ENCODE data around the gene GPS1.

The GPS1 gene

DNA sequence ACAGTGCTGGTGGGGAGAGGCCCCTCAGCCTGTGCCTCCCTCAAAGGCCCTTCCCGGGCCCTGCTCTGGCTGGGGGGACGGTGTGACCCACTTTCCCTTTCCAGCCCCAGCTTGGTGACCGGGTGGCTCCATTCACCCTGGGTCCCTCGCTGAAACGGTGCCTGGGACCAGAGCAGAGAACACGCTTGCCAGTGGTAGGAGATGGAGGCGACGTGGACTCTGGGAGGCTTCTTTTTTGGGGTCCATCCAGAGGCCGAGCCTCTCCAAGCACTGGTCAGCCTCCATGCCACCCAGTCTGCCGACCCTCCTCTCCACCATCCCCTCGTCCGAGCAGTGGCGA is 36.8 kb upstream of the GPS1 start:
- DNase-seq (ENCODE audit: low read depth), result no peak

DNA sequence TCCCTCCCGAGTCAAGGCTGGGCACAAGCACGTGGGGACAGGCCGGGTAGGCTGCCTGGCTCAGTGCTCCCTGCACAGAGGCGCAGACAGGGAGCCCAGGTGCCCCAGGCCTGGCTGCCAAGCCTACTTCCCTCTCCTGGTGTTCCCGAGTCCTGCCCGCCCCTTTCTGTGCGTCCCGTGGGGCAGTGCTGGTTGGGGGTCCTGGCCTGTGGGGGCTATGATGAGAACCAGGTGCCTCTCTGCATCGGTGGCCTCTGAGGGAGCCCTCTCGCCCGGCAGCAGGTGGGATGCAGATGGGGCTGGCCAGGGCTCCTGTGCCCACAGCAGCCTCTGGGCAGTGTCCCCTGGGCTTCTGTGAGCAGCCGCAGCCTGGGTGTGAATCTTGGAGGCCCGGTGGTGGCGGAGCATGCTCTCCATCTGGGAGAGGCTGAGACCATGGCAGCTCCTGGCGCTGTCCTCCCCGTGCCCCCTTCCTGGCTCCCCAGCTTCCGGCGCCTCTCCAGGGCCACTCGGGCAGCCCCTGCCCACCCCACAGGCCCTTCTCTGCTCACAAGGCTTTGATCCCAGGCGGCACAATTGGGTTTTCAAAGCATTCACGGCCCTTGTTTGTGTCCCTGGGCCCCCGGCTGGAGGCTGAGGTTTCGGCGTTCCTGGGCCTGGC is 36.3 kb upstream of the GPS1 start:
- no peak for DNase-seq (ENCODE audit: low read depth)

DNA sequence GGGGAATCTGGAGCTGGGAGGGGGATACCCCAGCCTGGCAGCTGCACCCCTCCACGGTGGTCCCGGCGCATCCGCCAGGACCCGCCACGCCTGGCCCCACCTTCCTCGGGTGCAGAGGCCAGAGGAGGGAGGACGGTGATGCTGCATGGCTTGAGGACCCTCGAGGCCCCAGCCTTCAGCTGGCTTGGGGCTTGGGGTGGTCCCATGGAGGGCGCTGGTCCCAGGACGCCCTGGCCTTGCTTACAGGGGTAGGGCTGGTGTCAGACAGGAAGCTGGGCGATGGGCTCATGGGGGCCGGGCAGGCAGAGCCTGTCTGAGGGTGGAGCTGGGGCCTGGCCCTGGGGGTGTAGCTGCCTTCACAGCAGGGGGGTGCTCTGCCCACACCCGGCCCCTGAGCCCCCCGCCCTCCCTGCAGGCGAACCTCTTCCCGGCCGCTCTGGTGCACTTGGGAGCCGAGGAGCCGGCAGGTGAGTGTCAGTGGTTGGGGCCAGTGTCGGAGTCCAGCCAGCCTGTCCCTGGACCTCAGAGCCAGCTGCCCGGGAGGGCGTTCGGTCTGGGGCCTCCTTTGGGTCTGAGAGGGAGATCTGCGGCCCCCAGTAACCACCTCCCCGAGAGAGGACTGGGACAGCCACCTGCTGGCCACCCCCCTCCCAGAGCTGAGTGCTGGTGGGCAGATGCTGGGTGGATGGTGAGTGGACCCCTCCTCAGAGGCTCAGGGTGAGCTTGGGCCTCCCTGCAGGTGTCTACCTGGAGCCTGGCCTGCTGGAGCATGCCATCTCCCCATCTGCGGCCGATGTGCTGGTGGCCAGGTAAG is 35.4 kb upstream of the GPS1 start:
- no peak for DNase-seq (ENCODE audit: low read depth)

DNA sequence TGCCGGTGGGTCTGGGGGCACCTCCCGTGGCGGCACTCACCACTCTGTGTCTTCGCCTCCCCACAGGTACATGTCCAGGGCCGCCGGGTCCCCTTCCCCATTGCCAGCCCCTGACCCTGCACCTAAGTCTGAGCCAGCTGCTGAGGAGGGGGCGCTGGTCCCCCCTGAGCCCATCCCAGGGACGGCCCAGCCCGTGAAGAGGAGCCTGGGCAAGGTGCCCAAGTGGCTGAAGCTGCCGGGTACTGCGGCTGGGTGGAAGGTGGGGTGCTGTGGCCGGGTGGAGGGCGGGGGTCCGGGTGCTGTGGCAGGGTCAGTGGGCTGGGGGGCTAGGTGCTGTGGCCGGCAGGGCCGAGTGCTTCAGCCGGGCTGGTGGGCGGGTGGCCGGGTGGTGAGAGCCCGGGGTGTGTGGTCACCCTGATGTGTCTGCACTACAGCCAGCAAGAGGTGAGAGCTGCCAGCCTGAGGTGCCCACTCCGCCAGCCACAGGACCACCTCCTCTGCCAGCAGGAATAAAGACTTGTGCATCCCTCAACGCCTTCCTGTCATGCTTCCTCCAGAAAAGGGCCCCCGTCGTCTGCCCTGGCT is 34.7 kb upstream of the GPS1 start:
- DNase-seq (ENCODE audit: low read depth), result no peak

DNA sequence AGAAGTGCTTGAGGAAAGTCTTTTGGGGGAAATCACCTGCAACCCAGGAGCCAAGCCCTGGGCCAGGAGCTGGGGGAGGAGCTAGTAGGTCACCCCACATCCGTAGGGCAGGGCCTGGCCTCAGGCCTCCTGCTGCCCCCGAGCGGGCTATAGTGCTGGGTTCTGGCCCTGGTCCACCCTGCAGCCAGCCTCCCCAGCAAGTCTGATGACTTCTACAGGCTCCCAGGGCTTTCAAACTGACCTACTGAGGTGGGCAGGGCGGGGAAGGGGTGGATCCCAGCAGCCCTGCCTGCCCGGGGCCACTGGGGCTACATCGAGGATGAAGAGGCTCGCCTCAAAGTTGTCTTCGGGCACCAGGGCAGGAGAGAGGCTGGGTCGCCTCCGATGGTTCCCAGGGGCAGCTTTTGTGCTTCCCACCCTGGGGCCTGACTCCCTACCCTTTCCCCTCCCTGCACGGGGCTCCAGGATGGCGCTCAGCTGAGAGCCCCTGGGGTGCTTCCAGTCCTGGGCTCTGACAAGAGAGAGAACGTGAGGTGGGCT is 34.0 kb upstream of the GPS1 start:
- no peak for DNase-seq (ENCODE audit: low read depth)

DNA sequence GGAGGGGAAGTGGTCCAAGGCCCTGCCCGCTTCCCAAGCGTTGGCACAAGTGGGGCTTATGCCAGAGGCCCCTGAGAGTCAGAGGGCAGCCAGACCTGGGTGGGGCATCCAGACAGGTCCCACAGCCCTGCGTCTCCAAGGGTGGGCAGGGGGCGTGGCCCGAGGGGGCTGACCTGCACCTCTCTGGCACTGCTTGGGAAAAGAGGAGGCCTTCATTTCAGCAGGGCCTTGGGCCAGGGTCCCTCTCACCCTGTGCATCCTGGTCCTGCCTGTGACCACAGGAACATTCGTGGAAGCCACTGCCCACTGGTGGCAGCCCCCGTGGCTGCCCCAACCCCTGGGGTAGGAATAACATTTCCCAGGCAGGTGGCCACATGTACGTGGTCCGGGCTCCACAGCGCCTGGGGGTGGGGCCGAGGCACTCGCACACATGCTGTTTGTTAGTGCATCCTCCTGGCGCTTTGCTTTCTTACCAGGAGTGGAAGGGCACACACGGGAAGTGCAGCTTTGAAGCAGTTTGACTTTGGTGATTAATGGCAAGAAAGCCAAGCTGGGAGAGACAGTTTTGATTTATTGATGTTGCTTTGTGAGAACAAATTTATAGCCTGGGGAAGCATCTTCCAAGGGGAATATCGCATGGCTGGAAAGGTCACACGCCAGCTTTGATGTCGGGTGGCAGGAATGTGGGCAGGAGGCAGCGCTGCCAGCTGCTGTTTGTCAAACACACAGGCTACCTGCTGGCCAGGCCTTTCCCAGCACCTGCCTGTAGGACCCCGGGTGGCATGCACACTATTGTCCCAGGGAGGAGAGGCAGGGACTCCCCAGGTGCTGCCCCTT is 33.3 kb upstream of the GPS1 start:
- DNase-seq (ENCODE audit: low read depth), result no peak

DNA sequence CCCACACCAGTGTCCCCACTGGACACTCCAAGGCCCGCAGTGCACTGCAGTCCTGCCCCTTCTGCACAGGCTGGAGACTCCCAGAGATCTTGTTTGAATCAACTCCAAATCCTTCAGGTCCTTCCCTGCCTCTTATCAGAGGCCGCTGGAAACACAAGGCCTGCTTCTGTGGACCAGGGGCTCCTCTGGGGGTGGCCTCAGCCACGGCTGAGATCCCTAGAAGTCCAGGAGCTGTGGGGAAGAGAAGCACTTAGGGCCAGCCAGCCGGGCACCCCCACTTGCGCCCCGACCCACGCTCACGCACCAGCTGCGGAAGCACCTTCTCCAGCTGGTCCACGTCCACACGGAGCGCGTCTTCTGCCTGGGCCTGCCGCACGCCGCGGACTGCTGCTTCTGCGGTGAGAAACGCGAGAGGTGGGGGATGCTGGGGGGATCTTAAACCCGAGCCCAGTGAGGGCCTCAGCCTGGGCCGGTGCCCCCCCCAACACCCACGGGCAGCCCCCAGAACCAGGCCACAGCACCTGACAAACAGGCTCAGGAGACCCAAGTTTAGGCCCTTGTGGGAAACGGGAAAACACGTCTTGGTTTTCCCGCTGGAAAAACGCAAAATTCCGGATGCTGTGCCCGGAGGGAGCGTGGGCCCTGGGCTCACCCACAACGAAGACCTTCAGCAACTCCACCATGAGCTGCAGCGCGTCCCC is 32.6 kb upstream of the GPS1 start:
- DNase-seq (ENCODE audit: low read depth), result no peak

DNA sequence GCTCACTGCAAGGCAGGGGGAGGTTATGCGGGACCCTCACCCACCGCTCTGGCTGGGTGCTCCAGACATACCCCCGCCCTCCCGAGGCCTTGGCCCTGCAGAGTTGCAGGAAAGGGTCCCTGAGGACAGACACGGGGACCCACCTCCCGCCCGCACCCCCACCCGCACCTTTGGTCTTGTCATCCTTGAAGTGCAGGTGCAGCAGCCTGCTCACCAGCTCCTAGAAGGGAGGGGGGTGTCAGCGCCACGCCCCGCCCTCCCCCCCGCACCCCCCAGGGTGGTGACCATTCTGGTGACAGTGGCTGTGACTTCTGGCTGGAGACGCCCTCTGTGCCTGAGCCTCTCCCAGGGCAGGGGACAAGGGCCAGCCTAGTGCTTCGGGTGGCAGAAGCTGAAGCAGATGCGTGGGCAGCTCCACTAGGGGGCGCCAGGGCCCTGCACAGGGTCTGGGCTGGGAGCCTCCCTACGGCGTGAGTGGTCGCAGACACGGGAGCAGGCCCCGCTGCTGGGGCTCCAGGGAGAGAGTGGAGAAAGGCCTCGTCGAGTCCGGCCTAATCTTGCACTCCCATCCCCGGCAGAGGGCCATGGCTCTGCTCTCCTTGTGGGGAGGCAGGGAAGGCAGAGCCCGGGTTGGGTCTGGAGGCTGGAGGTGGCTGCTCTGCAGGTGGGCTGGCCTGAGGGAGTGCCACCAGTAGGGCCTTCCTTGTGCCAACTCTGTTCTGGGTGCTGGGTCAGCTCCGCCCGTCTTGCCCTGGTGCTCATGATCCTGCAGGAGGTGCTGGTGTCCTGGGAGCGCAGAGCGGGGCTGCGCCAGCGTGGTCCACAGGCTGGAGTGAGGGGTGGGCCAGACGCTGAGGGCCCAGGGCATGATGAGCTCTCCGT is 31.8 kb upstream of the GPS1 start:
- no peak for DNase-seq (ENCODE audit: low read depth)

DNA sequence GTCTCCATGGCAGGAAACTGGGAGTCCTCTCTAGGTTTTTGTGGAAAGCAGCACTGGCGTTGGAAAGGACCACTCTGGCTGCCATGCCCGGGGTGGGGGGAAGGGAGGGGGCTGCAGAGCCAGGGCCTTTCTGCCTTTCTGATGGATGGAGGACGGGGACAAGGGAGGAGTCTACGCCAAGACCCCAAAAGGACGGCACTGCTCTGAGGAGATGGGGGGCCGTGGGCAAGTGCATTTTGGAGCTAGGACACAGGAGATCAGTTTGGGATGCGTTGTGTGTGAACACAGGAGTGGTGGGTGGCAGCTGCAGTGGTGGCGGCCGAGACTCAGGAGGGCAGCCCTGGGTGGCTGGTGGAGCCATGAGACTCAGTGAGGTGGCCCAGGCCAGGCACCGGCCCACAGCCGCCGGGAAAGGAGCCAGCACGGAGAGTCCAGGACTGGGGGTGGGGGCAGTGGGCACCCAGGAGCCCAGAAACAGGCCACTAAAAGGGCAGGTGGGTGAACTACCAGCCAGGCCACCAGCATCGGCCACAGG is 31.1 kb upstream of the GPS1 start:
- DNase-seq (ENCODE audit: low read depth), result no peak

DNA sequence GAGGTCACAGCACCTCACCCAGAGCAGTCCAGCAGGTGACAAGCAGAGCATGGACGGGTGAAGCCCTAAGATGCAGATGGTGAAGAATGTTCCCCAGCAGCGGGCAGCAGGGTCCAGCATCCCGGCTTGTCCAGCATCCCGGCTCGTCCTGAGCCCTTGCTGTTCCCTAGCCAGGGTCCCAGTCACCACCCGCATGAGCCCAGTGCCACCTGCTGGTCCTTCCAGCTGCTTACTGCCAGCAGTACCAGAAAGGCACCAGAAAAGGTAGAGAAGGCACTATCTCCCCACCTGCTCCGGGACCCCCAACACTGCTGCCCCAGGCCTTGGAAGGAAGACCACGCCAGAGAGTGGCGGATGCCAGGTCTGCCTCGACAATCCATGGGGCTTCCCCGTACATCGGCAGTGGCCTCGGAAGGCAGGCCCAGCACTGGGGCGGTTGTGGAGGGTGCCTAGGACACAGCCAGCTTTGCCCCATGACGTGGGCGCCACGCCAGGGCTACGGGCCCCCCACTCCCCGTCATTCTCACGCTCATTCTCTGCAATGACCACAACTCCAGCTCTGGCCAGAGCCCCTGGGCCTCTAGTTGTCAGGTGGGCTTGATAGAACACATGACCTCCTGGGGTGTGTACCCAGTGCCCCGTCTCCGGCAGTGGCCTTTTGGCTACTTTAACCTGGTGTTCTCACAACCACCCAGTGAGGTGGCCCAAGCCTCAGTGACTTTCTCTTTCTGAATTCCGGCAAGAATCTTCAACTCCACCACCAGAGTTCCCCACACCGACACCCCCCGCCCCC is 30.4 kb upstream of the GPS1 start:
- peak; percentile 52 for DNase-seq (ENCODE audit: low read depth)

DNA sequence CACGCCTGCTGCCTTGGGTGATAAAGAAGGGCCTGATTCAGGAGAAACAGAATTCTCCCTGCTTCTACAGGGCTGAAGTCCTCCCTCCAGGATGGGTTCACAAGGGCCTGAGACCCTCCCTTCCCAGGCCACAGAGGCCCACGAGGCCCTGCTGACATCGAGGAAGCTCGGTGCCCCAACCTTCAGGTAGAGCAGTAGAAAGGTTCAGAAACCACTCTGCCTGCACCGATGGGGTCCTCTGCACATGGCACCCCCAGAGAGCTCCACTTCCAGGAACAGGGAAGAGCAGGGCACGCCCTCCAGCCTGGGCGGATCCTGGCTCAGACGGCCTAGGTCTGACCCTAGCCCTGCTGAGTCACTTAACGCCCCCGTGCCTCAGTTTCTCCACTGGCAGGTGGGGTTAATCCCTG is 29.8 kb upstream of the GPS1 start:
- no peak for DNase-seq (ENCODE audit: low read depth)

DNA sequence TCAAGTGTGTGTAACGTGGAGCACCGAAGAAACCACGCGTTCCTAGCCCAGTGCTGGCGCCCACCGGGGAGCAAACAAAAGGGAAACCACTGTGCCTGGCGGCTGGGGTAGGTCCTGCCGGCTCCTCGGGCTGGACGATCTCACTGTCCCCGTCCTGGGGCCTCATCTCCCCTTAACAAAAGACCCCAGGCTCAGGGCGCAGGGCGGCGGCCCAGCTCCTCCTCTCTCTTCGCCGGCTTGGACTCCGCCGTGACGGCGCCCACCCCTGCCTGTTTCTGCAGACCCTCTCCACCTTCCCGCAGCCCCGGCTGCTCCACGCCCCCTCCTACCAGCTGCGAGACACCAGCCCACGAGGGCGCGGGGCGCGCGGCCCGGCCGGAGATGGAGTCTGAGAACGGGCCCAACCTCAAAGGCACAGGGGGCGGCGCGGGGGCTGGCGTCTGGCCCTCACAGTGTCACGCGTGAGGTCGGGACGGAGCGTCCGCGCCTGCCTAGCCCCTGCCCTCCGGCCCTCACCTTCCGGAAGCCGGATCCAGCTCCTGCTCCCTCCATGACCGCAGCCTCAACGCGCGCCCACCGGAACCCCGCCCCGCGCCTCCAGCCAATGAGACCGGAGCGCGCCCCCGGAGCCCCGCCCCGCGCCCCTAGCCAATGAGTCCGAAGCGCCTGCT is 29.3 kb upstream of the GPS1 start, which contains the start of gene CENPX:
Gene CENPX (minus strand): TSS at position 569 of the 671 bp plus-strand sequence. CDS start 17 bp downstream, at position 552.
- no peak for DNase-seq (ENCODE audit: low read depth)

DNA sequence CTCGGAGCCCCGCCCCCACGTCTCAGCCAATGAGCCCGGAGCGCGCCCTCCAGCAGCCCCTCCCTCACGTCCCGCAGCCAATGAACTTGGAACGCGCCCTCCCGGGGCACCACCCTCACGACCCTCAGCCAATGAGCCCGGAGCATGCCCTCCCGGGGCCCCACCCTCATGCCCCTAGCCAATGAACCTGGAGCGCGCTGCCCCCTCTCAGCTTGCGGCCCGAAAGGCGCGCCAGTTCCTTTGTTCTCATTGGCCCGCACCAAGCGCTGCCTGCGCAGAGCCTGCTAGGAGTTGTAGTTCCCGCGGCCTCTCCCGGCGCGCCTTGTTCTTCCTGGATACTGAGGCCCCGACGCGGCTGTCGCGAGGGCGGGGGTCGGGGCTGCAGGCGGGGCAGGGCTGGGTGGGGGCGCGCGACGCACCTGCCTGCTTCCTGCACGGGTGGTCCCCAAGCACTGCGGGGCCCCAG is 28.7 kb upstream of the GPS1 start, which contains the start of gene LRRC45:
Gene LRRC45 (plus strand): TSS at position 325 of the 466 bp plus-strand sequence. CDS start 339 bp downstream, outside the sequence.
- DNase-seq (ENCODE audit: low read depth), result peak; percentile 99

DNA sequence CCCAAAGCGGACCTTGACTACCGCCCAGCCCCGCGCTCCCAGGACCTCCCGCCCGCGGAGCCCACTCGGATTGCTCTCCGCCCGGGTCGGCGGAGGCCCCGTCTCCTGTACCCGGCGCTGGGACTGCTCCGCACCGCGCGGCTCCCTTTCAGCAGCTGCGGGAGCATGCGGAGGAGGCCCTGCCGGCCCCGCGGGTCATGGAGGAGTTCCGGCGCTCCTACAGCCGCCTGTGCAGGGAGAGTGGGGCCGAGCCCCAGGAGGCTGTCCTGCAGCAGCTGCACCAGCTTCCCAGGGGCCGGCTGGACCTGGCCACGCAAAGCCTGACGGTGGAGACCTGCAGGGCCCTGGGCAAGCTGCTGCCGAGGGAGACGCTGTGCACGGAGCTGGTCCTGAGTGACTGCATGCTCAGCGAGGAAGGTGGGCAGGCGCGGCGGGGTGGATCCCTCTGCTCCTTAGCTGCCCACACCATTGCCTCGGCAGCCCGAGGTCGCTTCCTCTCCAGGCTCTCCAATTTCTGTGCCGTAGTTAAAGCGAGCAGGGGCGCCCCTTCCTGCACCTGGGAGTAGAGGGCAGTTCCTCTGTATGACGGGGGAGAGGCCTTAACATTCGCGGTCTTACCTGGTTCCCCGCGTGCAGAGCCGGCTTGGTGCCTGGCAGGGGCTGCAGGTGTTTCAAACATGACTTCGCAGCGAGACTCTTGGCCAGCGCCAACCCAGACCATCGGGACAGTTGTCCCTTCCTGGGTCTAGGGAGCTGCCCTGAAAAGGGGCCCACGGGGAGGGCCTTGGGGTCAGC is 28.1 kb upstream of the GPS1 start:
- DNase-seq (ENCODE audit: low read depth), result no peak

DNA sequence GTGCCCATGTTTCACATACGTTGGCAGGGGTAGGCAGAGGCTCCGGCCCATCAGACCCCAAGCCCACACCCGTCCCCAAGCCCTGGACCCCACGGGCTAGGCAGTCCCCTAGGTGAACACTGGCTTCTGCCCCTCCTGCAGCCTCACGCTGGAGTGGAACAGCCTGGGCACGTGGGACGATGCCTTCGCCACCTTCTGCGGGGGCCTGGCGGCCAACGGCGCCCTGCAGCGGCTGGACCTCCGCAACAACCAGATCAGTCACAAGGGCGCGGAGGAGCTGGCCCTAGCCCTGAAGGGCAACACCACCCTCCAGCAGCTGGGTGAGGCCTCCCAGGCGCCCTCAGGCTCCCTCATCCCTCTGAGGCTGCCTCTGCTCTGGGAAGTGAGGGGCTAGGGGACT is 26.8 kb upstream of the GPS1 start:
- DNase-seq (ENCODE audit: low read depth), result no peak

DNA sequence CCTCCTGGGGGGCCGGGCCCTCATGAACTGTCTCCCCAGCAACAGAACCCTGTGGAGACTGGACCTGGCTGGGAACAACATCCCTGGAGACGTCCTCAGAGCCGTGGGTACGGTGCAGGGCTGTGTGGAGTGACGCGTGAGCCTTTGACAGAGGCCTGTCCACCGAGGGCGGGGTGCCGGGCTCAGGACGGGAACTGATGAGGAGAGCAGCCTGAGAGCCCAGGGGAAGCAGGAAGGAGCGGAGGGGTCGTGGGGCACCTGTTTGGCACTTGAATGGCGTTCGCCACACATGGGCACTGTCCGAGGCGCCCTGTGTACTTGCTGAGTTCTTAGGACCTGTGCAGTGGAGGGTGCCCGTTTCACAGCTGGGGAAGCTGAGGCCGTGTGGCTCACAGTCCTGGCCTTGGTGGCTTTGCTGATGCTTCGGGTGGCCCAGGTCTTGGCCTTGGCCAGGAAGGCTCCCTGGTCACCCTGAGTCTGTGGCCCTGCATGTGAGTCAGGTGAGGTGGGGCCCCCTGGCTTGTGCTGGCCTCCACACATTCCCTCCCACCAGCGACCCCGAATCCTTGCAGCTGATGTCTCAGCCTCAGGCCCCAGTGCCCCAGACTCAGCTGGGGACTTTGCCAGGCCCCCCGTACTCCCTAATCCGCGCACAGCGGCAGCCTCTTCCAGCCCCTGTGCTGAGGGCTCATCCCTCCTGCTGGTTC is 26.1 kb upstream of the GPS1 start:
- no peak for DNase-seq (ENCODE audit: low read depth)

DNA sequence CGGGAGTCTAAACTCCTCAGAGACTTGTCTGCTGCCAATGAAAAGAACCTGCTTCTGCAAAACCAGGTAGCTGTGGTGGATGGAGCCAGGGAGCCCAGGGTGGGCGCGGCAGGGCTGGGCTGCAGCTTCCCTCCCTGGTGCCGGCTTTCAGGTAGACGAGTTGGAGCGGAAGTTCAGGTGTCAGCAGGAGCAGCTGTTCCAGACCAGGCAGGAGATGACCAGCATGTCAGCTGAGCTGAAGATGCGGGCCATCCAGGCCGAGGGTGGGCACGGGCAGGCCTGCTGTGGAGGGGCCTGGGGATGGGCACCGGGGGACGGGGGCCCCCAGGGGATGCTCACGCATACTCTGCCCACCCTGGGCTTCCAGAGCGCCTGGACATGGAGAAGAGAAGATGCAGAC is 23.5 kb upstream of the GPS1 start:
- no peak for DNase-seq (ENCODE audit: low read depth)

Measured in stromal cell of bone marrow (primary cell).